TTC549 (cell line): ENCODE data around the gene PPBP.
"Not testable (repeated sequence)": the region's sequence is repeated elsewhere in the genome, so short reads cannot be mapped to it uniquely, and the experiment has no call there.

Source experiments
- FAIRE-seq: peaks from 2 replicates; lab custom pipeline; 2012; peaks lifted over from hg19 to GRCh38; lab: Jason Lieb, UNC

The PPBP gene

GRCh38 chr4:73992050-73992449 lies 4.1 kb upstream of the PPBP start:
- no peak for FAIRE-seq

GRCh38 chr4:73991742-73992000 lies 3.7 kb upstream of the PPBP start:
- no peak for FAIRE-seq

GRCh38 chr4:73990988-73991741 lies 3.2 kb upstream of the PPBP start:
- no peak for FAIRE-seq

GRCh38 chr4:73989928-73990327 lies 1.9 kb upstream of the PPBP start:
- no peak for FAIRE-seq

GRCh38 chr4:73989031-73989430 lies 1.0 kb upstream of the PPBP start:
- FAIRE-seq = no peak

GRCh38 chr4:73985528-73985852 lies 2.5 kb downstream of the PPBP start:
- no peak for FAIRE-seq

- FAIRE-seq = no peak
These were observed 3.1 kb downstream of the PPBP start for GRCh38 chr4:73984736-73985527.

GRCh38 chr4:73981175-73981574 lies 6.8 kb downstream of the PPBP start:
- not testable (repeated sequence) for FAIRE-seq

- no peak for FAIRE-seq
These were observed 8.5 kb downstream of the PPBP start for GRCh38 chr4:73979407-73979957.

- FAIRE-seq = no peak
These were observed 9.1 kb downstream of the PPBP start for GRCh38 chr4:73978886-73979285.

GRCh38 chr4:73976716-73977115 lies 11.3 kb downstream of the PPBP start:
- FAIRE-seq = no peak

- FAIRE-seq = no peak
These were observed 11.8 kb downstream of the PPBP start for GRCh38 chr4:73976217-73976616.

GRCh38 chr4:73974352-73974751 lies 13.6 kb downstream of the PPBP start:
- no peak for FAIRE-seq

GRCh38 chr4:73970945-73971344 lies 17.0 kb downstream of the PPBP start:
- FAIRE-seq = no peak

GRCh38 chr4:73970011-73970410 lies 18.0 kb downstream of the PPBP start:
- no peak for FAIRE-seq

- no peak for FAIRE-seq
These were observed 20.1 kb downstream of the PPBP start for GRCh38 chr4:73967866-73968265.

- no peak for FAIRE-seq
These were observed 23.0 kb downstream of the PPBP start for GRCh38 chr4:73964862-73965611.

GRCh38 chr4:73962724-73963123 lies 25.3 kb downstream of the PPBP start:
- FAIRE-seq = no peak

- not testable (repeated sequence) for FAIRE-seq
These were observed 28.9 kb downstream of the PPBP start for GRCh38 chr4:73959041-73959440.

- FAIRE-seq = no peak
These were observed 35.6 kb downstream of the PPBP start for GRCh38 chr4:73952352-73952751.

GRCh38 chr4:73950376-73950920 lies 37.5 kb downstream of the PPBP start:
- not testable (repeated sequence) for FAIRE-seq

- no peak for FAIRE-seq
These were observed 38.8 kb downstream of the PPBP start for GRCh38 chr4:73948990-73949706.
